Measurements from ENCODE around the gene MOB3A.

Gene MOB3A

DNA sequence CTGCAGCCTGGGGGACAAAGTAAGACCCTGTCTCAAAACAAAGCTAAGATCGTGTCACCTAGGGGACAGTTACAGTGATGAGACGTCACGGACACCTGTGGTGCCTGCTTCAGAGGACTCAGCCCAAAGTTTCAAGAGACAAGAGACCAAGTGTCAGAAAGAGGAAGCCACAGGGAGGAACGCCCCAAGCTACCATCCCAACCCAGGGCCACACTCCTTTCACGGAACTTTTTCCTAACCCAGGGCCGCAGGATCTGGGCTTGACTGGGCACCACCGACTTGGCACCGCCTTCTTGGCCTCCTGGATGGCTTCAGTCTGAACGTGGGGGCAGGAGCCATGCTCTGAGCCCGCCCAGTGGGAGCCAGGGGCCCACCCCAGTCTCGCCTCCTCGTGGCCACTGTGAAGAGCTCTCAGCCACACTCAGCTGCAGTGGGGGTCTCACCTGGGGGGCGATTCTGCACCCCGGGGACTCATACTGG lies 8.5 kb downstream of the MOB3A start:
- DNase-seq (ENCODE audit: low read depth): peak; percentile 86
- TF ChIP-seq, protein P1, sequence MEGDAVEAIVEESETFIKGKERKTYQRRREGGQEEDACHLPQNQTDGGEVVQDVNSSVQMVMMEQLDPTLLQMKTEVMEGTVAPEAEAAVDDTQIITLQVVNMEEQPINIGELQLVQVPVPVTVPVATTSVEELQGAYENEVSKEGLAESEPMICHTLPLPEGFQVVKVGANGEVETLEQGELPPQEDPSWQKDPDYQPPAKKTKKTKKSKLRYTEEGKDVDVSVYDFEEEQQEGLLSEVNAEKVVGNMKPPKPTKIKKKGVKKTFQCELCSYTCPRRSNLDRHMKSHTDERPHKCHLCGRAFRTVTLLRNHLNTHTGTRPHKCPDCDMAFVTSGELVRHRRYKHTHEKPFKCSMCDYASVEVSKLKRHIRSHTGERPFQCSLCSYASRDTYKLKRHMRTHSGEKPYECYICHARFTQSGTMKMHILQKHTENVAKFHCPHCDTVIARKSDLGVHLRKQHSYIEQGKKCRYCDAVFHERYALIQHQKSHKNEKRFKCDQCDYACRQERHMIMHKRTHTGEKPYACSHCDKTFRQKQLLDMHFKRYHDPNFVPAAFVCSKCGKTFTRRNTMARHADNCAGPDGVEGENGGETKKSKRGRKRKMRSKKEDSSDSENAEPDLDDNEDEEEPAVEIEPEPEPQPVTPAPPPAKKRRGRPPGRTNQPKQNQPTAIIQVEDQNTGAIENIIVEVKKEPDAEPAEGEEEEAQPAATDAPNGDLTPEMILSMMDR (IDR thresholded peaks at IDR 0.05; ENCODE audit: insufficient read depth, low read depth, low read length, missing control alignments): peak; percentile 40
- peak overlapping the region; percentile 97 for H3K4me3 ChIP-seq (ENCODE audit: low read depth, low read length)

DNA sequence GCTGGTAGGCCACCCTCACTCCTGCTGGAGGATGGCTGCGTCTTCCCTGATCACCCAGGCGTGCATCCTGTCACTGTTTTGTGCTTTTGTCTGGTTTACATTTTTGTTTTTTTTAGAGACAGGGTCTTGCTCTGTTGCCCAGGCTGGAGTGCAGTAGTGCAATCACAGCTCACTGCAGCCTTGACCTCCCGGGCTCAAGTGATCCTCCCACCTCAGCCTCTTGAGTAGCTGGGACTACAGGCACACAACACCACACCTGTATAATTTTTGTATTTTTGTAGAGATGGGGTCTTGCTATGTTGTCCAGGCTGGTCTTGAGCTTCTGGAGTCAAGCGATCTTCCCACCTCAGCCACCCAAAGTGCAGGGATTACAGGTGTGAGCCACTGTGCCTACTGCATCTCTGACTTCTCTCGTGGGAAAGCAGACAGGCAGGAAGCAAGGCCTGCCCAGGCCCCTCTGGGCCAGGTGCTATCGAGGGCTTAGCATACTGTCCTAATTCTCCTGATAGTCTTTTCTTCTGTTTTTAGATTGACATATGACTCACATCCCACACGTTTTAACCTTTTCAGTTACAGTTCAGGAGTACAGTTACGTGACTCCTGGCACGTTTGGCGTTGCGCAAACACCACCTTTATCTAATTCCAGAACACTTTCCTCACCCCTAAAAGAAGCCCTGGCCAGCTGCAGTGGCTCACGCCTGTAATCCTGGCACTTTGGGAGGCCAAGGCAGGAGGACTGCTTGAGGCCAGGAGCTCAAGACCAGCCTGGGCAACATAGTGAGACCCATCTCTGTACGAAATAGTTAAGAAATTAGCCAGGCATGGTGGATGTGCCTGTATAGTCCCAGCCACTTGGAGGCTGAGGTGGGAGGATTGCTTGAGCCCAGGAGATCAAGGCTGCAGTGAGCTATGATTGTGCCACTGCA lies 9.2 kb downstream of the MOB3A start:
- peak overlapping the region; percentile 97 for H3K4me3 ChIP-seq (ENCODE audit: low read depth, low read length)
- peak; percentile 86 for DNase-seq (ENCODE audit: low read depth)

DNA sequence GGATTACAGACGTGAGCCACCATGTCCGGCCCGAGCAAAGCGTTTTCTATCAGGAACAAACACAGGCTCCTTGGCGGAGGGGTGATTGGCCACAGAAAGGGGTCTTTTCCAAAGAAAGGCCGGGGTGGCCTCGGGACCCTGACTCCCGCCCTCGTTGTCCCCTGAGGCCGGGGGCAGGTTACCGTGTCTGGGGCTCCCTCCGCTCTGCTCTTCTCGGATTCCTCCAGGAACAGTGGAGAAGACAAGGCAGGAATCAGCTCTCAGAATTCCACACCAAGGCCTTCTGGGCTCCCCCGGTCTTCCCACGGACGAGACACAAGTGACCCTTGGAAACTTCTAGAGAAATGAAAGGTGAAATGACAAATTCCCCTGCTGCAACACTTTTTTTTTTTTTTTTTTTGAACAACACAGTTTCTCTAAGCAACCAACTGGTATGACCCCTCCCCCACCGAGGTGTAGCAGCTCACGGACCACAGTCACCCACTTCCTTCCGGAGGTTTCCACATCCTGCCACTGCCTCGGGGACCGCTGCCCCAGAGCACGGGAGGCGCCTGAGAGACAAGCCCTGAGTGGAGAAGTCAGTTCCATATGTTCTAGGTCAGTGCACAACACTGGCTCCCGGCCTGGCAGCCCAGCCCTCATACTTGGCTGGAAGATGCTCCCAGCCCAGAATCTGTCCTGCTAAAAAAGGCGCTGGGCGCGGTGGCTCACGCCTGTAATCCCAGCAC lies 11.0 kb downstream of the MOB3A start:
- DNase-seq (ENCODE audit: low read depth): peak; percentile 99
- peak overlapping the region; percentile 97 for H3K4me3 ChIP-seq (ENCODE audit: low read depth, low read length)

DNA sequence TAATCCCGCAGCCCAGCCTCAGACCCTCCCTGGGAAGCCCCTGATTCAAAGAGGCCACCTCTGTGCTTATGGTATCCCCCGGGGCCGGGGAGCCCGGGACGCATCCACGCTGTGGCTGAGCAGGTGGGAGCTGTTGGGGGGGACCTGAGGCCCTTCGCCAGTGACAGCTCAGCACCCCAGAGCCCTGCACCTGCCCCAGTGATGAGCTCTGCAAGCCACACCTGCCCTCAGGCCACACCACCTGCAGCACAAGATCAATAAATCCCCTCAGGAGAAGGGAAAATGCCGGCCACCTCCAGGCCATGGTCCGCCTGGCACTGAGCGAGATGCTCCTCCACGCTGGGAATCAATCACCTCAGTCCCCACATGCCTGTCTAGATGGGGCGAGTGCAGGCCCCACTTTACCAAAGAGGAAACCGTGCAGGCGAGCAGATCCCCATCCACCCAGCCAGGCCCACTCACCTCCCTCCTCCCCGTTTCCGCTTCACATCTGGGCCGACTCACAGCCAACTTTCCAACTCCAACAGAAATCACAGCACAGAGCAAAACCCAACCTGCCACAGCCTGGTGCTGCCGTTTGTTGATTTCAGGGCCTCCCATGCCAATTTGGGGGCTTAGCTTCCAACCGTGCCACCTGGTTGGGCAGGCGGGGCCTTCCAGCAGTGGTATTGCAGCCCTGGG lies 12.8 kb downstream of the MOB3A start:
- DNase-seq (ENCODE audit: low read depth): peak; percentile 83
- H3K4me3 ChIP-seq (ENCODE audit: low read depth, low read length): peak overlapping the region; percentile 97
- TF ChIP-seq, protein P1 (IDR thresholded peaks at IDR 0.05; ENCODE audit: insufficient read depth, low read depth, low read length, missing control alignments): no peak

More for the DNA sequence above, 11.0 kb downstream of the MOB3A start:
- TF ChIP-seq, protein P1 (IDR thresholded peaks at IDR 0.05; ENCODE audit: insufficient read depth, low read depth, low read length, missing control alignments): no peak

DNA sequence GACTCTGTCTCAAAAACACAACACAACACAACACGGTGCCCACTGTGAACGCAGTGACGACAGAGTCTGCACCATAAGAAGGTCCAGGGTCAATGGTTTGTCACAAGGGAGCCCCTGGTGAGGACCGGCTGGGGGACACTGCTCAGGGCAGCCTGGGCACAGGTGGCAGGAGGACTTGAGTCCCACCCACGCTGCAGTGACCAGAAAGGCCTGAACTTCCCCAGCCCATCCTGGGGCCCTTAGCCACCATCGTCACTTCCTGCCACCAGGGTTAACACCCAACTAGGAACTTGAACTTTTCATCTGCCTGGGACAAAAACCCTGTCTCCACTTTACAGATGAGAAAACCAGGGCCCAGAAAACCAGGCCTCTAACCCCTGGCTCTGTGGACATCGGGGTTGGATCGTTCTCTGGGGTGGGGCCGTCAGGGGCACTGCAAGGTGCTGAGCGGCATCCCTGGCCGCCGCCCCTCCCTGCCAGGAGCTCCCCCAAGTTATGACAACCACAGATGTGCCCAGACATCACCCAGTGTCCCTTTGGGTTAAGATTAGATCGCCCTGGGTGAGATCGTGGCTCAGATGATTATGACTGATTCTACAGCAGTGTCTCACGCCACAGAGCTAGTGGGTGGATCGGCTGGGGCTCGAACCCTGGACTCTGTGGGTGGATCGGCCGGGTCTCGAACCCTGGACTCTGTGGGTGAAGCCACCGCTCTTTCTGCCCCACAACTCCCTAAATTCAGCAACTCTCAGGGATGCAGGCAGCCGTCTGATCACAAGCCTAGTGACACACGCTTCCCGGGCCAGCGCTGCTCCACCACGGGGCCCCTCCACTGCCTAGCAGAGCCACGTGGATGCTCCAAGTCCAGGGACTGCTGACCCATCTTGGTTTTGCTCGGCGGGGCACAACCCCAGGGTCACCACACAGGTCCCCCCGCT lies 14.0 kb downstream of the MOB3A start:
- TF ChIP-seq, protein P1 (IDR thresholded peaks at IDR 0.05; ENCODE audit: insufficient read depth, low read depth, low read length, missing control alignments): no peak
- peak overlapping the region; percentile 97 for H3K4me3 ChIP-seq (ENCODE audit: low read depth, low read length)

DNA sequence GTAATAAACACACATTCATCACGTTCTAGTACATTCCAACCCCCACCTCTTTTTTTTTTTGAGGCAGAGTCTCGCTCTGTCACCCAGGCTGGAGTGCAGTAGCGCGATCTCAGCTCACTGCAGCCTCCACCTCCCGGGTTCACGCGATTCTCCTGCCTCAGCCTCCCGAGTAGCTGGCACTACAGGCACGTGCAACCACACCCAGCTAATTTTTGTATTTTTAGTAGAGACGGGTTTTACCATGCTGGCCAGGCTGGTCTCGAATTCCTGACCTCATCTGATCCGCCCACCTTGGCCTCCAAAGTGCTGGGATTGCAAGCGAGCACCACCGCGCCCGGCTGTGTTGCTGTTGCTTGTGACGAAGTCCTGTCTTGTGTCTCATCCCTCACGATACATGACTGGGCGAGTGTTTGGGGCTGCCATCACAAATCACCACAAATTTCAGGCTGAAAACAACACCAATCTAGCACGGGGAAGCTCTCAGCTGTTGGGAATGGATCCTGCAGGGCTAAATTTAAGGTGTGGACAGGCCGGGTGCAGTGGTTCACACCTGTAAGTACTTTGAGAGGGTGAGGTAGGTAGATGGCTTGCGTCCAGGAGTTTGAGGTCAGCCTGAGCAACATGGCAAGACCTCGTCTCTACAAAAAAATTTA lies 15.7 kb downstream of the MOB3A start:
- DNase-seq (ENCODE audit: low read depth): no peak
- peak overlapping the region; percentile 97 for H3K4me3 ChIP-seq (ENCODE audit: low read depth, low read length)
- TF ChIP-seq, protein P1 (IDR thresholded peaks at IDR 0.05; ENCODE audit: insufficient read depth, low read depth, low read length, missing control alignments): no peak

More for the DNA sequence above, 14.0 kb downstream of the MOB3A start:
- DNase-seq (ENCODE audit: low read depth): peak; percentile 74

Measured in GM12865 (cell line).